ENCODE data around the gene DDX41. TPM values are rescaled to one million over a fixed set of nuclear protein-coding genes. Genes with fewer than 3 reads are reported as not detected.

The DDX41 gene
- total RNA-seq, 1 experiment from 2014 or later, result 318 TPM

- POLR2A ChIA-PET (ENCODE audit: unreplicated experiment), result no interaction called here
- Histone ChIP-seq H4K20me1 (ENCODE audit: low read length) (peaks cover 13% of the 10 kb centered on the region; the same call in 1 of the 2 replicates), H3K9ac (ENCODE audit: low read length) (no peak overlapping the region), H3K4me2 (ENCODE audit: low read length) (no peak overlapping the region), H3F3A (ENCODE audit: low read length, unreplicated experiment) (no peaks in the 10 kb centered on the region), H3K27ac (ENCODE audit: low read length) (no peak overlapping the region), H3K4me1 (ENCODE audit: insufficient read depth, low read length) (peaks cover 18% of the 10 kb centered on the region), H2AFZ (ENCODE audit: low read length) (no peak overlapping the region), H3K27me3 (ENCODE audit: low read length) (no peaks in the 10 kb centered on the region), H3K36me3 (ENCODE audit: low read depth, low read length) (no peaks in the 10 kb centered on the region), H3K79me2 (ENCODE audit: low read length) (peaks cover 20% of the 10 kb centered on the region), H3K9me3 (ENCODE audit: low read length) (no peaks in the 10 kb centered on the region), H3K9me2 (replicated peaks; ENCODE audit: low read length) (no peaks in the 10 kb centered on the region), H3K4me3 (ENCODE audit: low read length) (no peak overlapping the region)
- CTCF ChIA-PET, result no interaction called here
- no TSS peak for BruUV-seq (replicated peaks)
- ATAC-seq (no peak), DNase-seq (no peak)
- TF ChIP-seq EZH2 (IDR thresholded peaks at IDR 0.05; ENCODE audit: low read length, unreplicated experiment), result no peak
- no peak for TF ChIP-seq EZH2phosphoT487 (IDR thresholded peaks at IDR 0.05; ENCODE audit: borderline replicate concordance, low read length)
- TF ChIP-seq, protein P1, sequence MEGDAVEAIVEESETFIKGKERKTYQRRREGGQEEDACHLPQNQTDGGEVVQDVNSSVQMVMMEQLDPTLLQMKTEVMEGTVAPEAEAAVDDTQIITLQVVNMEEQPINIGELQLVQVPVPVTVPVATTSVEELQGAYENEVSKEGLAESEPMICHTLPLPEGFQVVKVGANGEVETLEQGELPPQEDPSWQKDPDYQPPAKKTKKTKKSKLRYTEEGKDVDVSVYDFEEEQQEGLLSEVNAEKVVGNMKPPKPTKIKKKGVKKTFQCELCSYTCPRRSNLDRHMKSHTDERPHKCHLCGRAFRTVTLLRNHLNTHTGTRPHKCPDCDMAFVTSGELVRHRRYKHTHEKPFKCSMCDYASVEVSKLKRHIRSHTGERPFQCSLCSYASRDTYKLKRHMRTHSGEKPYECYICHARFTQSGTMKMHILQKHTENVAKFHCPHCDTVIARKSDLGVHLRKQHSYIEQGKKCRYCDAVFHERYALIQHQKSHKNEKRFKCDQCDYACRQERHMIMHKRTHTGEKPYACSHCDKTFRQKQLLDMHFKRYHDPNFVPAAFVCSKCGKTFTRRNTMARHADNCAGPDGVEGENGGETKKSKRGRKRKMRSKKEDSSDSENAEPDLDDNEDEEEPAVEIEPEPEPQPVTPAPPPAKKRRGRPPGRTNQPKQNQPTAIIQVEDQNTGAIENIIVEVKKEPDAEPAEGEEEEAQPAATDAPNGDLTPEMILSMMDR (conservative IDR thresholded peaks at IDR 0.05; ENCODE audit: low read depth, low read length), result no peak
- intact Hi-C loops (cut with micrococcal nuclease), result no loop called here
Observed at GRCh38 chr5:177475563-177476427, 41.0 kb downstream of the DDX41 start.

DNA sequence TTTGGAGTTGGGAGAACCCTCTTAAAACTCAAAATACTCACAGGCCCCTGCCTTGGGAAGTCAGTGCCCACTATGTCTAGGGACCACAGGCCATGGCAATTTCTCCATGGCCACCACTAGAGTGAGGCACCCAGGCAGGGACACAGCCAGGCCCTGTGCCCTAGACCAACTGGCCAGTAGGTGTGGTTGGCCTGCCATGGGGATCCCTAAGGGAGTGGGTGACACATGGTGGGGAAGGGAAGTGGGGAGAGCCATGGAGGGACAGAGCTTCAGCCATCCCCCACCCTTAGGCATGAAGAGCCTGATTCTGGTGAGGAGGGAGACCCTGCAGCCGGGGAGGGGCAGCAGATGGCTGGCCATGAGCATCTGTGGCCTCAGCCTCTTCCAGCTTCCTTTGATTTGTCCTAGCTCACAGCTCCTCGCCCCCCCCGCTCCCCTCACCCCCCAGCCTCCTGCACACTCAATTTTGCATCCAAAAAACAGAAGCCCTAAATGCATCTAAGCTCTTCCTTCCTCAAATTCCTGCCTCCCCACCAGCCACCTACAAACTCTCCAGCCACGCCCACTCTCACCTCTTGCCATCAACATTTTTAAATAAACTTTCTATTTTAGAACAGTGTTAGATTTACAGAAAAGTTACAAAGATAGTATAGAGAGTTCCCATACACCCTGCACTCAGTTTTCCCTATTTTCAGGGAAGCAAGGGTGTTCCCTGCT lies 41.8 kb downstream of the DDX41 start:
- Histone ChIP-seq H2AFZ (ENCODE audit: low read length) (no peak overlapping the region), H3K9ac (ENCODE audit: low read length) (no peak overlapping the region), H3K9me3 (ENCODE audit: low read length) (no peaks in the 10 kb centered on the region), H3K27ac (ENCODE audit: low read length) (no peak overlapping the region), H3K4me3 (ENCODE audit: low read length) (no peak overlapping the region), H3K79me2 (ENCODE audit: low read length) (peaks cover 27% of the 10 kb centered on the region), H3K4me2 (ENCODE audit: low read length) (no peak overlapping the region), H4K20me1 (ENCODE audit: low read length) (peaks cover 21% of the 10 kb centered on the region; the same call in 1 of the 2 replicates), H3F3A (ENCODE audit: low read length, unreplicated experiment) (no peaks in the 10 kb centered on the region), H3K9me2 (replicated peaks; ENCODE audit: low read length) (no peaks in the 10 kb centered on the region), H3K27me3 (ENCODE audit: low read length) (no peaks in the 10 kb centered on the region), H3K4me1 (ENCODE audit: insufficient read depth, low read length) (peaks cover 21% of the 10 kb centered on the region), H3K36me3 (ENCODE audit: low read depth, low read length) (no peaks in the 10 kb centered on the region)
- no TSS peak for BruUV-seq (replicated peaks)
- CTCF ChIA-PET, result no interaction called here
- DNase-seq, result no peak
- ATAC-seq, result no peak
- intact Hi-C loops (cut with micrococcal nuclease), result no loop called here
- no peak for TF ChIP-seq EZH2phosphoT487 (IDR thresholded peaks at IDR 0.05; ENCODE audit: borderline replicate concordance, low read length)
- TF ChIP-seq, protein P1 (conservative IDR thresholded peaks at IDR 0.05; ENCODE audit: low read depth, low read length), result no peak
- no peak for TF ChIP-seq EZH2 (IDR thresholded peaks at IDR 0.05; ENCODE audit: low read length, unreplicated experiment)
- POLR2A ChIA-PET (ENCODE audit: unreplicated experiment), result no interaction called here
